Measurements from ENCODE around the gene TSGA10IP.

The TSGA10IP gene

DNA sequence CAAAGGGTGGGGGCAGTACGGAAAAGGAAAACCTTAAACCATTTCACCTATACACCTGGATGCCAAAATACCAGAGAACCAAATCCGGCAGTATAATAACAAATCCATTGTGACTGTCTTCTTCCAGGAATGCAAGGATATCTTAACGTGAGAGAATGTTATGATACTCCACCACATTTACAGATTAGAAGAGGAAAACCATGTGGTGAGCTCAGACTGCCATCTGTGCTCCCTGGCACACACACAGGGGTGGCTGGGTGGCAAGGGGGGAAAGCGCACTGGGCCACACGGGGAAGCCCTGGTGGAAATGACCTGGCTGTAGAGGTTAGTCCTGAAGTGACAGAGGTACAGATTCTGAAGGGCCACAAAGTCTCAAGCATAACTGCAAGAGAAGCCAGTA, 46.8 kb downstream of the TSGA10IP start:
- no peaks in the 10 kb centered on the region for H3K9me3 ChIP-seq (ENCODE audit: control insufficient read depth, insufficient read depth, low read length)
- H3F3A ChIP-seq (ENCODE audit: control insufficient read depth, insufficient read depth) = peaks cover 15% of the 10 kb centered on the region; the same call in 1 of the 2 replicates

DNA sequence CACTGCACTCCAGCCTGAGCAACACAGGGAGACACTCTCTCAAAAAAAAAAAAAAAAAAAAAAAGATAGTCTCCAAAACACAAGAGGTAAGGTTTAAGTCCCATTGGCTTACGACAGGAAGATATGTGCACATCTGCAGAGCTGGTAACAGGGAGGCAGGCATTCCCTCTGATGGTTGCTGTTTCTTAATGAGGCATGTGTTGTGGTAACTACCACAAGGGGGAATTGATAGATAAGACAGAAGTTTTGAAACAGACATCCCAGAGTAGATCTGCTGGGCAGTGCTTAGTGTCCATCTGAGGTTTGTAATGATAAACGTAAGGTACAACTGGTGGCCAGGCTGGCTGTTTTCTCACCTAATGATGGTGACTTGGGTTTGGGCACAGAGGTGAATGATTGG, 52.0 kb downstream of the TSGA10IP start:
- Histone ChIP-seq H3K9me3 (ENCODE audit: control insufficient read depth, insufficient read depth, low read length) (no peaks in the 10 kb centered on the region), H3K27ac (ENCODE audit: low read depth, low read length) (no peak overlapping the region), H3F3A (ENCODE audit: control insufficient read depth, insufficient read depth) (peaks cover 11% of the 10 kb centered on the region), H3K36me3 (ENCODE audit: control insufficient read depth, low read length) (peaks cover 58% of the 10 kb centered on the region), H3K4me1 (ENCODE audit: control insufficient read depth, low read length) (peaks cover 7% of the 10 kb centered on the region; the same call in 1 of the 2 replicates), H3K4me2 (ENCODE audit: low read length) (no peak overlapping the region), H3K79me2 (ENCODE audit: control insufficient read depth, low read length) (peaks cover 39% of the 10 kb centered on the region), H3K4me3 (ENCODE audit: low read length) (no peak overlapping the region), H4K20me1 (ENCODE audit: control insufficient read depth, insufficient read depth, low read depth, low read length) (peaks cover 9% of the 10 kb centered on the region; the same call in 1 of the 2 replicates), H3K9me2 (replicated peaks; ENCODE audit: control insufficient read depth, low read length) (no peaks in the 10 kb centered on the region), H3K27me3 (ENCODE audit: control insufficient read depth, low read length) (no peaks in the 10 kb centered on the region)
- TF ChIP-seq EZH2phosphoT487 (IDR thresholded peaks at IDR 0.05; ENCODE audit: borderline replicate concordance, low read length) (no peak), CTCF (IDR thresholded peaks at IDR 0.05; ENCODE audit: low read depth, low read length, poor library complexity, severe bottlenecking) (no peak)

More for the DNA sequence above, 46.8 kb downstream of the TSGA10IP start:
- no peaks in the 10 kb centered on the region for H3K9me2 ChIP-seq (replicated peaks; ENCODE audit: control insufficient read depth, low read length)
- no peak overlapping the region for H3K27ac ChIP-seq (ENCODE audit: low read depth, low read length)
- no peak overlapping the region for H3K4me3 ChIP-seq (ENCODE audit: low read length)
- 0 out of 2 replicates have a peak, but pooled peaks cover 2% of the 10 kb centered on the region for H3K4me1 ChIP-seq (ENCODE audit: control insufficient read depth, low read length)
- no peak overlapping the region for H3K4me2 ChIP-seq (ENCODE audit: low read length)
- H4K20me1 ChIP-seq (ENCODE audit: control insufficient read depth, insufficient read depth, low read depth, low read length) = no peaks in the 10 kb centered on the region
- no peaks in the 10 kb centered on the region for H3K27me3 ChIP-seq (ENCODE audit: control insufficient read depth, low read length)
- peaks cover 34% of the 10 kb centered on the region for H3K36me3 ChIP-seq (ENCODE audit: control insufficient read depth, low read length)
- no peaks in the 10 kb centered on the region; the same call in 1 of the 2 replicates for H3K79me2 ChIP-seq (ENCODE audit: control insufficient read depth, low read length)
- TF ChIP-seq EZH2phosphoT487 (IDR thresholded peaks at IDR 0.05; ENCODE audit: borderline replicate concordance, low read length) (no peak), CTCF (IDR thresholded peaks at IDR 0.05; ENCODE audit: low read depth, low read length, poor library complexity, severe bottlenecking) (no peak)

- peaks cover 14% of the 10 kb centered on the region; the same call in 1 of the 2 replicates for H4K20me1 ChIP-seq (ENCODE audit: control insufficient read depth, insufficient read depth, low read depth, low read length)
- peaks cover 15% of the 10 kb centered on the region for H3F3A ChIP-seq (ENCODE audit: control insufficient read depth, insufficient read depth)
- H3K27ac ChIP-seq (ENCODE audit: low read depth, low read length) = peak within 1 kb of the TSS; percentile 91
- no peaks in the 10 kb centered on the region for H3K9me2 ChIP-seq (replicated peaks; ENCODE audit: control insufficient read depth, low read length)
- no peaks in the 10 kb centered on the region for H3K27me3 ChIP-seq (ENCODE audit: control insufficient read depth, low read length)
- no peaks in the 10 kb centered on the region for H3K9me3 ChIP-seq (ENCODE audit: control insufficient read depth, insufficient read depth, low read length)
- peak within 1 kb of the TSS; percentile 86 for H3K4me2 ChIP-seq (ENCODE audit: low read length)
- TF ChIP-seq EZH2phosphoT487 (IDR thresholded peaks at IDR 0.05; ENCODE audit: borderline replicate concordance, low read length) (no peak), CTCF (IDR thresholded peaks at IDR 0.05; ENCODE audit: low read depth, low read length, poor library complexity, severe bottlenecking) (no peak)
- peak within 1 kb of the TSS; percentile 99 for H3K4me3 ChIP-seq (ENCODE audit: low read length)
- H3K79me2 ChIP-seq (ENCODE audit: control insufficient read depth, low read length) = peaks cover 58% of the 10 kb centered on the region
- H3K4me1 ChIP-seq (ENCODE audit: control insufficient read depth, low read length) = peaks cover 14% of the 10 kb centered on the region
- H3K36me3 ChIP-seq (ENCODE audit: control insufficient read depth, low read length) = peaks cover 70% of the 10 kb centered on the region
Observed at GRCh38 chr11:66001942-66002647, 56.8 kb downstream of the TSGA10IP start, which contains the start of the genes BANF1 and EIF1AD. TSS of gene BANF1 (plus strand) at chr11:66002503. CDS start at chr11:66003251, 748 bp downstream. TSS of gene EIF1AD (minus strand) at chr11:66002157. CDS start at chr11:66000389, 1,768 bp downstream.
